Endothelial cell of umbilical vein (primary cell): ENCODE measurements around the gene CSMD2. TPM values are rescaled to one million over a fixed set of nuclear protein-coding genes. Genes with fewer than 3 reads are reported as not detected.

Source experiments
- BruUV-seq: library from RNA; stranded (reverse); fragments of 400-500 nt; replicated peaks from 2 replicates; lab custom pipeline; 2021; lab: Mats Ljungman, UMichigan
- CTCF ChIA-PET: fragments of 300-600, 350-600 bp; sonication (Branson Sonifier 250); formaldehyde crosslinking; loops from one replicate; lab custom pipeline; 2021; ENCODE audit warnings: antibody characterized with exemption, inconsistent platforms; lab: Charles Lee
- POLR2A ChIA-PET: fragments of 300-600, 350-600 bp; sonication (Branson Sonifier 250); formaldehyde crosslinking; loops from one replicate; lab custom pipeline; 2021; ENCODE audit warnings: antibody characterized with exemption, inconsistent platforms; lab: Charles Lee
- DNase-seq: peaks from one replicate; pipeline ENCODE4 v3.0.0-alpha.2; 2011; ENCODE audit warnings: low read depth, low spot score
- FAIRE-seq: peaks from 2 replicates; lab custom pipeline; 2011; peaks lifted over from hg19 to GRCh38; lab: Jason Lieb, UNC
- H2AFZ ChIP-seq: 2 replicates; pipeline ENCODE4 v1.6.0; 2012; ENCODE audit warnings: low read depth, low read length, control low read depth, inconsistent platforms
- H3K27ac ChIP-seq: 2 replicates; pipeline ENCODE4 v1.5.1; 2011; ENCODE audit warnings: low read depth, mild to moderate bottlenecking, control low read depth, low read length, moderate library complexity; ENCODE audit not compliant: insufficient read depth
- H3K27me3 ChIP-seq, 2 experiments: 2 replicates each; pipeline versions ENCODE4 v1.6.0 to v1.6.1; 2011; ENCODE audit warnings: low read length in 2 of 2, mixed read lengths in 1 of 2; ENCODE audit not compliant: control insufficient read depth in 2 of 2, insufficient read depth in 2 of 2
- H3K36me3 ChIP-seq, 2 experiments: 2 replicates in 1 of 2; 3 replicates in 1 of 2; pipeline ENCODE4 v1.5.1; 2011; ENCODE audit warnings: low read length in 2 of 2, mild to moderate bottlenecking in 1 of 2, moderate library complexity in 1 of 2; ENCODE audit not compliant: control insufficient read depth in 2 of 2, insufficient read depth in 2 of 2; ENCODE audit errors: extremely low read depth in 1 of 2
- H3K4me1 ChIP-seq: 3 replicates; pipeline ENCODE4 v1.5.1; 2011; ENCODE audit warnings: mild to moderate bottlenecking, low read length; ENCODE audit not compliant: control insufficient read depth, insufficient read depth; ENCODE audit errors: extremely low read depth
- H3K4me2 ChIP-seq: 2 replicates; pipeline ENCODE4 v1.6.1; 2011; ENCODE audit warnings: low read length, control low read depth, mixed read lengths; ENCODE audit not compliant: insufficient read depth
- H3K4me3 ChIP-seq, 3 experiments: fragments of 200-600 bp in 1 of 3; sonication (generic), shearing (Covaris generic) in 1 of 3; replicated peaks in 1 of 3; 2 replicates each; pipeline ENCODE4 v1.5.1; 2011 to 2016; ENCODE audit warnings: control low read depth in 3 of 3, low read length in 3 of 3, mild to moderate bottlenecking in 2 of 3, inconsistent platforms in 1 of 3, low read depth in 1 of 3, moderate library complexity in 1 of 3; ENCODE audit not compliant: insufficient read depth in 1 of 3
- H3K79me2 ChIP-seq: 2 replicates; pipeline ENCODE4 v1.6.0; 2012; ENCODE audit warnings: low read length, inconsistent platforms; ENCODE audit not compliant: control insufficient read depth, insufficient read depth
- H3K9ac ChIP-seq: replicated peaks from 2 replicates; pipeline ENCODE3; 2011; ENCODE audit warnings: low read length, control low read depth; ENCODE audit not compliant: insufficient read depth; ENCODE audit errors: extremely low read depth
- H3K9me1 ChIP-seq: replicated peaks from 3 replicates; pipeline ENCODE4 v1.6.0; 2011; ENCODE audit warnings: mild to moderate bottlenecking, low read length; ENCODE audit not compliant: control insufficient read depth, insufficient read depth; ENCODE audit errors: extremely low read depth
- H3K9me3 ChIP-seq: replicated peaks from 2 replicates; pipeline ENCODE4 v1.5.1; 2012; ENCODE audit warnings: low read length, inconsistent platforms; ENCODE audit not compliant: control insufficient read depth, insufficient read depth
- H4K20me1 ChIP-seq: replicated peaks from 2 replicates; pipeline ENCODE3; 2011; ENCODE audit warnings: mild to moderate bottlenecking, low read length; ENCODE audit not compliant: control insufficient read depth, insufficient read depth; ENCODE audit errors: extremely low read depth
- CTCF ChIP-seq, 2 donors: IDR thresholded peaks; 1 replicate in 1 of 2; 2 replicates in 1 of 2; pipeline ENCODE4 v1.5.1; 2011; ENCODE audit warnings: low read length in 2 of 2, mild to moderate bottlenecking in 2 of 2, moderate library complexity in 2 of 2, control low read depth in 1 of 2, inconsistent platforms in 1 of 2, low read depth in 1 of 2; ENCODE audit not compliant: insufficient read depth in 1 of 2; ENCODE audit errors: extremely low read depth in 1 of 2
- EZH2 ChIP-seq: IDR thresholded peaks from 2 replicates; pipeline ENCODE4 v1.6.1; 2012; ENCODE audit warnings: borderline replicate concordance, low read depth, mild to moderate bottlenecking, moderate library complexity, low read length, inconsistent platforms; ENCODE audit not compliant: severe bottlenecking
- FOS ChIP-seq: IDR thresholded peaks from 2 replicates; pipeline ENCODE4 v1.6.1; 2011; ENCODE audit warnings: mild to moderate bottlenecking, low read length, moderate library complexity, borderline replicate concordance; ENCODE audit not compliant: insufficient read depth
- GATA2 ChIP-seq: IDR thresholded peaks from 2 replicates; pipeline ENCODE4 v1.7.0; 2011; ENCODE audit warnings: low read depth, mild to moderate bottlenecking, moderate library complexity, mixed read lengths, low read length; ENCODE audit not compliant: insufficient read length, insufficient read depth
- JUN ChIP-seq: IDR thresholded peaks from 2 replicates; pipeline ENCODE4 v1.6.1; 2011; ENCODE audit warnings: borderline replicate concordance, low read depth; ENCODE audit not compliant: insufficient read length, insufficient read depth
- MAX ChIP-seq: IDR thresholded peaks from 2 replicates; pipeline ENCODE4 v1.6.1; 2011; ENCODE audit not compliant: insufficient read depth, insufficient read length
- MYC ChIP-seq: IDR thresholded peaks from one replicate; pipeline ENCODE4 v1.6.1; 2011; ENCODE audit warnings: mild to moderate bottlenecking, low read depth, low read length
- POLR2A ChIP-seq: IDR thresholded peaks from 2 replicates; pipeline ENCODE4 v1.6.1; 2012; ENCODE audit warnings: low read depth, mild to moderate bottlenecking, control low read depth, low read length
- POLR2AphosphoS5 ChIP-seq: IDR thresholded peaks from 2 replicates; pipeline ENCODE4 v1.6.1; 2012; ENCODE audit warnings: low read depth, mild to moderate bottlenecking, control low read depth, low read length, moderate library complexity; ENCODE audit not compliant: insufficient read depth
- dilution Hi-C: fragments of 300-500 bp; cut with MboI; formaldehyde crosslinking; loops from one replicate; pipeline ENCODE4 v1.15.0; 2019; ENCODE audit warnings: low sequenced_read_pairs; ENCODE audit not compliant: extremely low pct_ligation_motif_present
- intact Hi-C: fragments of 100-400 bp; cut with micrococcal nuclease; formaldehyde crosslinking; loops from one replicate; pipeline ENCODE4 v1.10.0; 2022
- polyA plus RNA-seq, 4 experiments: library from polyadenylated mRNA; depleted of rRNA in 3 of 4; stranded (reverse) in 3 of 4; unstranded in 1 of 4; fragments of >200 nt; gene quantifications; 2 replicates each; pipeline versions ENCODE4 v1.2.1 to v1.2.3, GENCODE V29; 2011 to 2012; ENCODE audit warnings: missing spikeins in 1 of 4
- total RNA-seq: library from RNA; stranded (reverse); gene quantifications from 2 replicates; pipeline ENCODE4 v1.2.3, GENCODE V29; 2021

CSMD2 gene
- total and polyA plus RNA-seq, 2 donors (not counting 3 experiments of a cell fraction or from before 2014, with no cell fraction given): under 0.01 TPM; not detected in 1

- BruUV-seq: no TSS peak
- no peaks in the 10 kb centered on the region for H4K20me1 ChIP-seq
- no peaks in the 10 kb centered on the region for H3K27me3 ChIP-seq
- no peaks in the 10 kb centered on the region for H3K79me2 ChIP-seq
- no peaks in the 10 kb centered on the region for H3K9me1 ChIP-seq
- no peak overlapping the region for H3K4me2 ChIP-seq
- no peaks in the 10 kb centered on the region for H3K9me3 ChIP-seq
- FAIRE-seq (no peak), DNase-seq (no peak)
- no peak overlapping the region for H3K4me3 ChIP-seq
- ChIA-PET CTCF (no interaction called here), POLR2A (no interaction called here)
- intact Hi-C loops: no loop called here
- H3K27ac ChIP-seq: no peak overlapping the region
- H3K9ac ChIP-seq: no peak overlapping the region
- dilution Hi-C loops: no loop called here
- no peak overlapping the region for H2AFZ ChIP-seq
- TF ChIP-seq EZH2 (no peak), JUN (no peak), MAX (no peak), POLR2AphosphoS5 (no peak), MYC (no peak), FOS (no peak), POLR2A (no peak), GATA2 (no peak), CTCF (IDR thresholded peaks at IDR 0.05; ENCODE audit: extremely low read depth in 1 of 2, insufficient read depth in 1 of 2, low read depth in 1 of 2, low read length in 2 of 2) (no peak)
- H3K4me1 ChIP-seq: no peaks in the 10 kb centered on the region
- H3K36me3 ChIP-seq: no peaks in the 10 kb centered on the region
Observed at GRCh38 chr1:33618636-33619035, 546.4 kb downstream of the CSMD2 start.
